ENCODE data around the gene ACBD4. TPM values are rescaled to one million over a fixed set of nuclear protein-coding genes. Genes with fewer than 3 reads are reported as not detected.

Gene ACBD4
- total RNA-seq, 1 donor from 2014 or later = 6.8 TPM

GRCh38 chr17:45127548-45128300 lies 7.8 kb upstream of the ACBD4 start:
- no peak overlapping the region for H3K4me2 ChIP-seq
- peaks cover 11% of the 10 kb centered on the region for H3K4me1 ChIP-seq
- H3K9ac ChIP-seq = no peak overlapping the region
- no peaks in the 10 kb centered on the region for H3K79me2 ChIP-seq (ENCODE audit: low read depth)
- no peak overlapping the region for H3K27ac ChIP-seq
- H2AFZ ChIP-seq (replicated peaks) = no peak overlapping the region
- no peaks in the 10 kb centered on the region for H3K9me3 Mint-ChIP-seq
- no peaks in the 10 kb centered on the region for H3K36me3 Mint-ChIP-seq
- H3K27ac Mint-ChIP-seq = peak overlapping the region; percentile 87
- peak; percentile 51 for DNase-seq (ENCODE audit: low spot score)
- TF ChIP-seq CTCF (IDR thresholded peaks at IDR 0.05) (no peak), EZH2phosphoT487 (IDR thresholded peaks at IDR 0.05) (no peak), EZH2 (IDR thresholded peaks at IDR 0.05) (no peak)
- no peaks in the 10 kb centered on the region for H3K27me3 ChIP-seq
- H3K9me3 ChIP-seq (ENCODE audit: low read depth) = no peaks in the 10 kb centered on the region
- H3K4me3 ChIP-seq = no peak overlapping the region
- peaks cover 18% of the 10 kb centered on the region for H3F3A ChIP-seq (ENCODE audit: low read depth)
- peaks cover 14% of the 10 kb centered on the region for H3K27me3 Mint-ChIP-seq (ENCODE audit: insufficient read depth, low read depth)
- H3K4me1 Mint-ChIP-seq = peaks cover 24% of the 10 kb centered on the region
- H4K20me1 ChIP-seq (ENCODE audit: low read depth) = peaks cover 5% of the 10 kb centered on the region
- peak overlapping the region; percentile 47 for H3K4me3 Mint-ChIP-seq
- H3K36me3 ChIP-seq = no peaks in the 10 kb centered on the region

- Histone ChIP-seq H3K79me2 (ENCODE audit: low read depth) (no peaks in the 10 kb centered on the region), H3K36me3 (no peaks in the 10 kb centered on the region), H3K9ac (no peak overlapping the region), H3K4me1 (peaks cover 11% of the 10 kb centered on the region), H3K27me3 (no peaks in the 10 kb centered on the region), H3K9me3 (ENCODE audit: low read depth) (no peaks in the 10 kb centered on the region), H4K20me1 (ENCODE audit: low read depth) (peaks cover 5% of the 10 kb centered on the region), H3K4me3 (no peak overlapping the region), H3K27ac (no peak overlapping the region), H3F3A (ENCODE audit: low read depth) (peaks cover 24% of the 10 kb centered on the region), H2AFZ (replicated peaks) (no peak overlapping the region), H3K4me2 (no peak overlapping the region)
- Mint-ChIP-seq H3K27ac (no peak overlapping the region), H3K4me1 (peaks cover 20% of the 10 kb centered on the region), H3K9me3 (no peaks in the 10 kb centered on the region), H3K27me3 (ENCODE audit: insufficient read depth, low read depth) (peaks cover 14% of the 10 kb centered on the region), H3K4me3 (no peak overlapping the region), H3K36me3 (no peaks in the 10 kb centered on the region)
- TF ChIP-seq EZH2phosphoT487 (IDR thresholded peaks at IDR 0.05) (no peak), CTCF (IDR thresholded peaks at IDR 0.05) (no peak), EZH2 (IDR thresholded peaks at IDR 0.05) (no peak)
- no peak for DNase-seq (ENCODE audit: low spot score)
These were observed 7.2 kb upstream of the ACBD4 start for GRCh38 chr17:45128331-45128730.

GRCh38 chr17:45128989-45129388 lies 6.5 kb upstream of the ACBD4 start:
- Mint-ChIP-seq H3K36me3 (peaks cover 2% of the 10 kb centered on the region), H3K27me3 (ENCODE audit: insufficient read depth, low read depth) (peaks cover 16% of the 10 kb centered on the region), H3K4me3 (no peak overlapping the region), H3K27ac (no peak overlapping the region), H3K9me3 (no peaks in the 10 kb centered on the region), H3K4me1 (peaks cover 21% of the 10 kb centered on the region)
- Histone ChIP-seq H3F3A (ENCODE audit: low read depth) (peaks cover 28% of the 10 kb centered on the region), H3K9me3 (ENCODE audit: low read depth) (no peaks in the 10 kb centered on the region), H4K20me1 (ENCODE audit: low read depth) (peaks cover 5% of the 10 kb centered on the region), H3K9ac (no peak overlapping the region), H3K27me3 (no peaks in the 10 kb centered on the region), H3K36me3 (no peaks in the 10 kb centered on the region), H3K4me2 (no peak overlapping the region), H3K79me2 (ENCODE audit: low read depth) (no peaks in the 10 kb centered on the region), H3K27ac (no peak overlapping the region), H2AFZ (replicated peaks) (no peak overlapping the region), H3K4me3 (no peak overlapping the region), H3K4me1 (peaks cover 11% of the 10 kb centered on the region)
- no peak for DNase-seq (ENCODE audit: low spot score)
- TF ChIP-seq EZH2 (IDR thresholded peaks at IDR 0.05) = no peak
- TF ChIP-seq EZH2phosphoT487 (IDR thresholded peaks at IDR 0.05) = no peak

GRCh38 chr17:45129426-45129939 lies 6.0 kb upstream of the ACBD4 start:
- Histone ChIP-seq H2AFZ (replicated peaks) (no peak overlapping the region), H3K27ac (no peak overlapping the region), H3K79me2 (ENCODE audit: low read depth) (no peaks in the 10 kb centered on the region), H3K9me3 (ENCODE audit: low read depth) (no peaks in the 10 kb centered on the region), H3K4me1 (peaks cover 11% of the 10 kb centered on the region), H3K27me3 (no peaks in the 10 kb centered on the region), H4K20me1 (ENCODE audit: low read depth) (peaks cover 5% of the 10 kb centered on the region), H3K9ac (no peak overlapping the region), H3F3A (ENCODE audit: low read depth) (peaks cover 30% of the 10 kb centered on the region), H3K36me3 (no peaks in the 10 kb centered on the region), H3K4me2 (no peak overlapping the region), H3K4me3 (no peak overlapping the region)
- Mint-ChIP-seq H3K4me1 (peaks cover 21% of the 10 kb centered on the region), H3K4me3 (no peak overlapping the region), H3K27ac (peak overlapping the region; percentile 29), H3K9me3 (no peaks in the 10 kb centered on the region), H3K36me3 (peaks cover 2% of the 10 kb centered on the region), H3K27me3 (ENCODE audit: insufficient read depth, low read depth) (peaks cover 16% of the 10 kb centered on the region)
- DNase-seq (ENCODE audit: low spot score) = peak; percentile 70
- TF ChIP-seq EZH2phosphoT487 (IDR thresholded peaks at IDR 0.05) = no peak
- TF ChIP-seq CTCF (IDR thresholded peaks at IDR 0.05) = no peak
- no peak for TF ChIP-seq EZH2 (IDR thresholded peaks at IDR 0.05)
